HCEC 1CT (cell line): Measurements from ENCODE around the gene KIRREL1.

Source experiments
- DNase-seq: peaks from one replicate; pipeline ENCODE4 v3.0.0-alpha.2; 2017

The KIRREL1 gene

GRCh38 chr1:158149175-158149574 is 155.7 kb downstream of the KIRREL1 start:
- DNase-seq, result no peak
